IMR-90 (cell line): ENCODE data around the gene DBH. TPM values are rescaled to one million over a fixed set of nuclear protein-coding genes. Genes with fewer than 3 reads are reported as not detected.

Experiments used
- ATAC-seq: fragments of 200-7000 bp; cut with Tn5 transposase; 2 replicates; pipeline ENCODE4 v1.9.1; 2020; ENCODE audit warnings: low read depth, mild to moderate bottlenecking, moderate library complexity
- BruUV-seq: library from RNA; stranded (reverse); fragments of 400-500 nt; replicated peaks from 2 replicates; lab custom pipeline; 2021; lab: Mats Ljungman, UMichigan
- CTCF ChIA-PET: fragments of 300-600 bp; formaldehyde crosslinking; extraction: SDS; loops from one replicate; lab custom pipeline; 2021; ENCODE audit warnings: antibody characterized with exemption; lab: Yijun Ruan, JAX
- POLR2A ChIA-PET: fragments of 300-600 bp; sonication (Branson Sonifier 250); formaldehyde crosslinking; loops from one replicate; lab custom pipeline; 2022; ENCODE audit warnings: antibody characterized with exemption; ENCODE audit not compliant: unreplicated experiment; lab: Charles Lee
- DNase-seq: peaks from one replicate; pipeline ENCODE4 v3.0.0; 2013
- H2AFZ ChIP-seq: replicated peaks from 2 replicates; pipeline ENCODE3; 2013; ENCODE audit warnings: low read length, mild to moderate bottlenecking; ENCODE audit not compliant: poor library complexity
- H2AK5ac ChIP-seq: 2 replicates; pipeline ENCODE4 v1.6.1; 2013; ENCODE audit warnings: low read depth, low read length, inconsistent platforms
- H2AK9ac ChIP-seq: replicated peaks from 2 replicates; pipeline ENCODE3; 2013; ENCODE audit warnings: mild to moderate bottlenecking, low read depth, low read length, moderate library complexity; ENCODE audit not compliant: poor library complexity
- H2BK120ac ChIP-seq: 2 replicates; pipeline ENCODE4 v1.6.1; 2013; ENCODE audit warnings: low read depth, low read length, inconsistent platforms
- H2BK15ac ChIP-seq: 3 replicates; pipeline ENCODE4 v1.6.1; 2013; ENCODE audit warnings: low read depth, low read length, inconsistent platforms
- H2BK20ac ChIP-seq: 2 replicates; pipeline ENCODE4 v1.6.1; 2013; ENCODE audit warnings: low read depth, mild to moderate bottlenecking, inconsistent platforms, low read length, moderate library complexity
- H2BK5ac ChIP-seq: 2 replicates; pipeline ENCODE4 v1.6.1; 2013; ENCODE audit warnings: mild to moderate bottlenecking, low read depth, low read length, inconsistent platforms; ENCODE audit not compliant: poor library complexity, severe bottlenecking
- H3K14ac ChIP-seq: replicated peaks from 2 replicates; pipeline ENCODE4 v1.6.1; 2013; ENCODE audit warnings: low read depth, low read length, inconsistent platforms
- H3K18ac ChIP-seq: 2 replicates; pipeline ENCODE4 v1.6.1; 2013; ENCODE audit warnings: low read depth, low read length, control low read depth
- H3K23ac ChIP-seq: 2 replicates; pipeline ENCODE4 v1.6.1; 2013; ENCODE audit warnings: low read depth, low read length, inconsistent platforms
- H3K27ac ChIP-seq: 2 replicates; pipeline ENCODE4 v1.5.1; 2013; ENCODE audit warnings: mild to moderate bottlenecking, control low read depth, low read length; ENCODE audit not compliant: insufficient read depth
- H3K27me3 ChIP-seq: 2 replicates; pipeline ENCODE4 v1.6.1; 2013; ENCODE audit warnings: low read length; ENCODE audit not compliant: control insufficient read depth, insufficient read depth
- H3K36me3 ChIP-seq: 2 replicates; pipeline ENCODE4 v1.6.1; 2013; ENCODE audit warnings: low read length, mixed read lengths; ENCODE audit not compliant: control insufficient read depth, insufficient read depth
- H3K4ac ChIP-seq: 2 replicates; pipeline ENCODE4 v1.6.1; 2013; ENCODE audit warnings: low read depth, low read length, inconsistent platforms
- H3K4me1 ChIP-seq: 2 replicates; pipeline ENCODE4 v1.6.1; 2013; ENCODE audit warnings: low read length, mixed read lengths; ENCODE audit not compliant: control insufficient read depth, insufficient read depth
- H3K4me2 ChIP-seq: 2 replicates; pipeline ENCODE4 v1.6.1; 2013; ENCODE audit warnings: low read depth, mild to moderate bottlenecking, control low read depth, low read length, moderate library complexity
- H3K4me3 ChIP-seq: 2 replicates; pipeline ENCODE4 v1.5.1; 2013; ENCODE audit warnings: low read depth, mild to moderate bottlenecking, control low read depth, low read length, moderate library complexity; ENCODE audit not compliant: insufficient read depth
- H3K56ac ChIP-seq: 2 replicates; pipeline ENCODE4 v1.6.1; 2013; ENCODE audit warnings: low read length, inconsistent platforms; ENCODE audit not compliant: insufficient read depth; ENCODE audit errors: extremely low read depth
- H3K79me1 ChIP-seq, 2 experiments: 2 replicates each; pipeline ENCODE4 v1.6.1; 2013; ENCODE audit warnings: low read length in 2 of 2, inconsistent platforms in 1 of 2, low read depth in 1 of 2
- H3K9ac ChIP-seq: 2 replicates; pipeline ENCODE4 v1.6.1; 2013; ENCODE audit warnings: low read depth, low read length, control low read depth
- H3K9me1 ChIP-seq: 2 replicates; pipeline ENCODE4 v1.6.1; 2013; ENCODE audit warnings: low read length, inconsistent platforms; ENCODE audit not compliant: insufficient read depth
- H3K9me3 ChIP-seq: 2 replicates; pipeline ENCODE4 v1.6.1; 2013; ENCODE audit warnings: low read length; ENCODE audit not compliant: control insufficient read depth, insufficient read depth
- H4K20me1 ChIP-seq: 2 replicates; pipeline ENCODE4 v1.6.1; 2013; ENCODE audit warnings: low read length, inconsistent platforms; ENCODE audit not compliant: insufficient read depth
- H4K5ac ChIP-seq: 2 replicates; pipeline ENCODE4 v1.6.1; 2013; ENCODE audit warnings: mild to moderate bottlenecking, low read depth, low read length, control low read depth
- H4K8ac ChIP-seq, 2 experiments: 2 replicates each; pipeline ENCODE4 v1.6.1; 2013; ENCODE audit warnings: low read depth in 2 of 2, low read length in 2 of 2, control low read depth in 1 of 2, inconsistent platforms in 1 of 2
- H4K91ac ChIP-seq: 2 replicates; pipeline ENCODE4 v1.6.1; 2013; ENCODE audit warnings: low read depth, low read length, inconsistent platforms; ENCODE audit not compliant: insufficient read depth
- NFE2L2 ChIP-seq: fragments of 150-350 bp; IDR thresholded peaks from 2 replicates; pipeline ENCODE4 v1.6.1; 2016; ENCODE audit warnings: low read depth, mild to moderate bottlenecking, low read length
- WGBS, 2 experiments: methylation state at CpG; one replicate each; pipeline versions ENCODE4 v1.1.5 to v1.1.7; 2013; ENCODE audit warnings: missing lambda C conversion rate in 2 of 2; ENCODE audit not compliant: insufficient read length in 1 of 2; ENCODE audit errors: extremely low coverage in 2 of 2; 5-methylcytosine and 5-hydroxymethylcytosine counted together
- dilution Hi-C: fragments of 300-500 bp; cut with HindIII; formaldehyde crosslinking; loops from one replicate; pipeline ENCODE4 v1.14.3; 2018; ENCODE audit warnings: low sequenced_read_pairs; ENCODE audit not compliant: unreplicated experiment
- in situ Hi-C: fragments of 300-500 bp; cut with MboI; formaldehyde crosslinking; loops from 3 replicates; pipeline ENCODE4 v1.14.3; 2019; ENCODE audit warnings: low sequenced_read_pairs, inconsistent platforms, mixed read lengths
- intact Hi-C: fragments of 100-400 bp; cut with micrococcal nuclease; formaldehyde crosslinking; loops from 2 replicates; pipeline ENCODE4 v1.10.0; 2022
- polyA plus RNA-seq, 3 experiments: library from polyadenylated mRNA; depleted of rRNA; stranded (reverse); fragments of >200 nt; gene quantifications; 2 replicates each; pipeline ENCODE4 v1.2.3, GENCODE V29; 2012; ENCODE audit warnings: low replicate concordance in 1 of 3
- total RNA-seq: library from RNA; depleted of rRNA; stranded (reverse); fragments of >200 nt; gene quantifications from 2 replicates; pipeline ENCODE4 v1.2.3, GENCODE V29; 2012

DBH gene
- total and polyA plus RNA-seq, 2 of the 4 experiments (the other 2 are of a cell fraction), result not detected

GRCh38 chr9:133696071-133696472, 59.9 kb downstream of the DBH start:
- Histone ChIP-seq H3K36me3 (no peaks in the 10 kb centered on the region), H4K8ac (no peak overlapping the region), H2BK5ac (no peak overlapping the region), H2BK20ac (no peak overlapping the region), H3K56ac (no peak overlapping the region), H3K9me3 (no peaks in the 10 kb centered on the region), H3K14ac (no peak overlapping the region), H4K91ac (no peak overlapping the region), H2BK15ac (no peak overlapping the region), H2AK9ac (no peak overlapping the region), H2AFZ (no peak overlapping the region), H4K20me1 (no peaks in the 10 kb centered on the region), H3K4ac (no peak overlapping the region), H3K4me3 (no peak overlapping the region), H2BK120ac (no peak overlapping the region), H3K23ac (no peak overlapping the region), H3K9me1 (no peaks in the 10 kb centered on the region), H3K79me1 (no peaks in the 10 kb centered on the region), H3K18ac (no peak overlapping the region), H3K4me1 (no peaks in the 10 kb centered on the region), H2AK5ac (no peak overlapping the region), H3K27me3 (no peaks in the 10 kb centered on the region), H3K27ac (no peak overlapping the region), H3K4me2 (no peak overlapping the region), H3K9ac (no peak overlapping the region), H4K5ac (no peak overlapping the region)
- DNase-seq, result no peak
- POLR2A ChIA-PET, result no interaction called here
- dilution Hi-C loops (no loop called here), in situ Hi-C loops (no loop called here), intact Hi-C loops (no loop called here)
- TF ChIP-seq NFE2L2, result no peak
- ATAC-seq, result no peak
- no TSS peak for BruUV-seq
- CTCF ChIA-PET, result no interaction called here
- 100% methylated on average over 2 of the region's 12 CpGs; no CpG with 5 or more reads in 1 of the 2 experiments for WGBS, 2 experiments
